Measurements from ENCODE around the gene EPHA6.

DNA sequence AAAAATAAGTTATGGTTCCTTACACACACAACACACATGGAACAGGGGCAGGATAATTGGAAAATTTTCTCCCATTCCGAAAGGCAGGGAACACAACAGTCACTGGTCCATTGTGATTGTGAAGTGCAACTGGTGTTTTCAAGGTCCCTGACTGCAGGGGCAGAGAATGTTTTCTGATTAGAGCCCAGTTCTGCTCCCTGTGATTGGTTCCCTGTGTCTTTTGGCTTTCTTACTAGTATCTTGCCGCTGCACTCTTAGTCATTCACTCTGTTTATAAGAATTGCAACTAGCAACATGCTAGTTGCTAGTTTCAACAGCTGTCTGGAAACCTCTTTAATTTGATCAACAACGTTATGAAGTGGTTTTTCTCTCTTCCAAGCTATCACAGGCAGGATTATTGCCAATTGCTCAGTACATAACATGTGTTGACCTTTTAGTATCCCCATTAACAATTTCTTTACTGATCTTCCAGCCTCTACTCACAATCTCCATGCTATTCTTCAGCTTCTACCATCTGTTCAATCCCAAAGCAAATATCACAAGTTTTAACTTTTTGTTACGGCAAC is 177.5 kb downstream of the EPHA6 start:
- TF ChIP-seq, protein P1, sequence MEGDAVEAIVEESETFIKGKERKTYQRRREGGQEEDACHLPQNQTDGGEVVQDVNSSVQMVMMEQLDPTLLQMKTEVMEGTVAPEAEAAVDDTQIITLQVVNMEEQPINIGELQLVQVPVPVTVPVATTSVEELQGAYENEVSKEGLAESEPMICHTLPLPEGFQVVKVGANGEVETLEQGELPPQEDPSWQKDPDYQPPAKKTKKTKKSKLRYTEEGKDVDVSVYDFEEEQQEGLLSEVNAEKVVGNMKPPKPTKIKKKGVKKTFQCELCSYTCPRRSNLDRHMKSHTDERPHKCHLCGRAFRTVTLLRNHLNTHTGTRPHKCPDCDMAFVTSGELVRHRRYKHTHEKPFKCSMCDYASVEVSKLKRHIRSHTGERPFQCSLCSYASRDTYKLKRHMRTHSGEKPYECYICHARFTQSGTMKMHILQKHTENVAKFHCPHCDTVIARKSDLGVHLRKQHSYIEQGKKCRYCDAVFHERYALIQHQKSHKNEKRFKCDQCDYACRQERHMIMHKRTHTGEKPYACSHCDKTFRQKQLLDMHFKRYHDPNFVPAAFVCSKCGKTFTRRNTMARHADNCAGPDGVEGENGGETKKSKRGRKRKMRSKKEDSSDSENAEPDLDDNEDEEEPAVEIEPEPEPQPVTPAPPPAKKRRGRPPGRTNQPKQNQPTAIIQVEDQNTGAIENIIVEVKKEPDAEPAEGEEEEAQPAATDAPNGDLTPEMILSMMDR (conservative IDR thresholded peaks at IDR 0.05) = no peak
- no peak for TF ChIP-seq EZH2 (IDR thresholded peaks at IDR 0.05; ENCODE audit: low read depth)
